Pancreas (tissue), 10 donors: ENCODE data around the gene SEC14L1. TPM values are rescaled to one million over a fixed set of nuclear protein-coding genes. Genes with fewer than 3 reads are reported as not detected.
A peak's percentile ranks its signal among the peaks of the same experiment; 100 is the strongest.

ENCODE experiments used
- ATAC-seq, 4 donors: fragments of 200-7000 bp; cut with Tn5 transposase; one replicate each; pipeline versions ENCODE4 v1.8.0 to v1.9.1; 2020; ENCODE audit warnings: mild to moderate bottlenecking in 4 of 4, moderate library complexity in 4 of 4
- DNase-seq, 6 donors: peaks; one replicate each; pipeline ENCODE4 v3.0.0-alpha.2; 2020
- FAIRE-seq: peaks from 2 replicates; lab custom pipeline; 2012; peaks lifted over from hg19 to GRCh38; lab: Jason Lieb, UNC
- H3K27ac ChIP-seq, 4 donors: fragments of 200-600 bp; sonication (generic); 1 replicate in 3 of 4; 2 replicates in 1 of 4; pipeline versions ENCODE4 v1.5.0 to v1.8.0; 2020
- H3K27me3 ChIP-seq, 4 donors: fragments of 200-600 bp; one replicate each; pipeline ENCODE4 v1.8.0; 2021
- H3K36me3 ChIP-seq, 3 donors: fragments of 200-600 bp; sonication (generic) in 1 of 3; one replicate each; pipeline versions ENCODE4 v1.5.0 to v1.8.0; 2020 to 2021
- H3K4me1 ChIP-seq, 3 donors: fragments of 200-600 bp; one replicate each; pipeline ENCODE4 v1.8.0; 2021
- H3K4me3 ChIP-seq, 4 donors: fragments of 200-600 bp; sonication (generic) in 2 of 4; one replicate each; pipeline versions ENCODE4 v1.5.0 to v1.8.0; 2020 to 2021
- H3K9me3 ChIP-seq, 4 donors: fragments of 200-600 bp; one replicate each; pipeline ENCODE4 v1.8.0; 2021
- CTCF ChIP-seq, 4 donors: fragments of 200-600 bp; sonication (generic) in 3 of 4; IDR thresholded peaks; one replicate each; pipeline versions ENCODE4 v1.5.0 to v1.8.0; 2021; ENCODE audit warnings: antibody characterized with exemption in 4 of 4
- WGBS, 2 donors: extraction: QIAGEN DNeasy Blood & Tissue Kit; methylation state at CpG; one replicate each; pipeline ENCODE4 v1.1.7; 2013; 5-methylcytosine and 5-hydroxymethylcytosine counted together
- intact Hi-C, 3 donors: fragments of 100-400 bp; cut with DNase I; formaldehyde crosslinking; loops; one replicate each; pipeline versions ENCODE4 v1.11.1 to v1.14.2; 2022
- polyA plus RNA-seq, 2 donors: library from polyadenylated mRNA; stranded (reverse); fragments of 200-250 nt; gene quantifications; one replicate each; pipeline ENCODE4 v1.2.3, GENCODE V29; 2013
- total RNA-seq, 6 donors: library from RNA; stranded (reverse); fragmentation: NEBNext Ultra II Directional in 4 of 6; extraction: Animal tissue kit (Norgen Biotek cat#: 25700) in 4 of 6; gene quantifications; one replicate each; pipeline versions ENCODE4 v1.2.1 to v1.2.4, GENCODE V29; 2021 to 2023
- donor health status: healthy with polysubstance abuse.
- donor health status: DM: no; HTN: no; CAD: no; lungs with moderate emphysema.
- donor health status: DM: no; HTN: no; CAD: no.
- donor health status: control.
- donor health status: control.
- donor health status: Bipolar disorder and iron deficiency.
- donor health status: DM: yes; HTN: yes; CAD: no.
- donor health status: DM: no; HTN: no; CAD: no.
- donor health status: DM: no; HTN: no; CAD: no.
- donor health status: DM: yes; HTN: yes; CAD: no.

SEC14L1 gene
- total and polyA plus RNA-seq, 8 donors = 17.8 to 45.5 (median 31.8) TPM

- Histone ChIP-seq H3K4me1 (no peaks in the 10 kb centered on the region), H3K36me3 (no peaks in the 10 kb centered on the region), H3K27ac (no peak overlapping the region), H3K4me3 (no peak overlapping the region), H3K9me3 (no peaks in the 10 kb centered on the region), H3K27me3 (no peaks in the 10 kb centered on the region)
- ATAC-seq (no peak), DNase-seq (no peak), FAIRE-seq (no peak)
- WGBS, 2 donors = 81 to 91% methylated on average over 3 to 6 of the region's 6 CpGs
- no peak for TF ChIP-seq CTCF (IDR thresholded peaks at IDR 0.05)
- intact Hi-C loops = no loop called here
Measured at GRCh38 chr17:77230436-77230830, 89.7 kb downstream of the SEC14L1 start.

- Histone ChIP-seq H3K36me3 (no peaks in the 10 kb centered on the region), H3K4me1 (no peaks in the 10 kb centered on the region), H3K27me3 (no peaks in the 10 kb centered on the region), H3K4me3 (no peak overlapping the region), H3K9me3 (no peaks in the 10 kb centered on the region), H3K27ac (no peak overlapping the region)
- no peak for DNase-seq
- intact Hi-C loops = no loop called here
- TF ChIP-seq CTCF (IDR thresholded peaks at IDR 0.05) = no peak
- FAIRE-seq = no peak
- no peak for ATAC-seq
- whole genome bisulfite sequencing, 2 donors = 82 to 88% methylated on average over 11 of the region's 11 CpGs
Measured at GRCh38 chr17:77231076-77231871, 90.5 kb downstream of the SEC14L1 start.

GRCh38 chr17:77233127-77233526 lies 92.4 kb downstream of the SEC14L1 start:
- FAIRE-seq = no peak
- no peak overlapping the region for H3K4me3 ChIP-seq
- no peaks in the 10 kb centered on the region for H3K27me3 ChIP-seq
- no peaks in the 10 kb centered on the region for H3K36me3 ChIP-seq
- no peak for ATAC-seq
- no peaks in the 10 kb centered on the region for H3K4me1 ChIP-seq
- no peak overlapping the region for H3K27ac ChIP-seq
- 90 to 95% methylated on average over 10 of the region's 10 CpGs for WGBS, 2 donors
- no peak for DNase-seq
- H3K9me3 ChIP-seq = no peaks in the 10 kb centered on the region
- intact Hi-C loops = no loop called here
- no peak for TF ChIP-seq CTCF (IDR thresholded peaks at IDR 0.05)

- TF ChIP-seq CTCF (IDR thresholded peaks at IDR 0.05) = no peak
- ATAC-seq (peak in 2 of 4 donors; percentile 35 to 48), DNase-seq (no peak), FAIRE-seq (no peak)
- no peaks in the 10 kb centered on the region for H3K9me3 ChIP-seq
- no peaks in the 10 kb centered on the region for H3K27me3 ChIP-seq
- no peaks in the 10 kb centered on the region for H3K4me1 ChIP-seq
- H3K27ac ChIP-seq = no peak overlapping the region
- WGBS, 2 donors = 84 to 90% methylated on average over 21 of the region's 21 CpGs
- intact Hi-C loops = no loop called here
- H3K4me3 ChIP-seq = no peak overlapping the region
- H3K36me3 ChIP-seq = no peaks in the 10 kb centered on the region
Measured at GRCh38 chr17:77233635-77234334, 93.0 kb downstream of the SEC14L1 start.

- H3K4me1 ChIP-seq = no peaks in the 10 kb centered on the region
- no peak overlapping the region for H3K4me3 ChIP-seq
- H3K9me3 ChIP-seq = no peaks in the 10 kb centered on the region
- ATAC-seq = no peak
- no peaks in the 10 kb centered on the region for H3K36me3 ChIP-seq
- 75 to 83% methylated on average over 9 of the region's 9 CpGs for WGBS, 2 donors
- DNase-seq = no peak
- H3K27ac ChIP-seq = peak overlapping the region in 1 of 4 donors; percentile 58
- no peaks in the 10 kb centered on the region for H3K27me3 ChIP-seq
- intact Hi-C loops = no loop called here
- no peak for FAIRE-seq
- TF ChIP-seq CTCF (IDR thresholded peaks at IDR 0.05) = no peak
Measured at GRCh38 chr17:77234695-77235094, 93.9 kb downstream of the SEC14L1 start.
